MM.1S (cell line): ENCODE data around the gene ZNF273.

Source experiments
- DNase-seq: peaks from one replicate; pipeline ENCODE4 v3.0.0-alpha.2; 2015
- H2AFZ ChIP-seq: fragments of 300-600 bp; sonication (generic); 2 replicates; pipeline ENCODE4 v1.6.0; 2016; ENCODE audit warnings: antibody characterized with exemption, low read length
- H3F3A ChIP-seq: fragments of 300-600 bp; sonication (generic); 2 replicates; pipeline ENCODE4 v1.6.1; 2016; ENCODE audit warnings: mild to moderate bottlenecking, antibody characterized with exemption, low read length, moderate library complexity, mixed read lengths; ENCODE audit not compliant: insufficient read depth
- H3K27ac ChIP-seq: fragments of 300-600 bp; sonication (generic); 2 replicates; pipeline ENCODE4 v1.5.1; 2016; ENCODE audit warnings: mild to moderate bottlenecking, low read length
- H3K27me3 ChIP-seq: fragments of 300-600 bp; sonication (generic); replicated peaks from 2 replicates; pipeline ENCODE4 v1.6.0; 2016; ENCODE audit warnings: low read length; ENCODE audit not compliant: insufficient read depth
- H3K36me3 ChIP-seq: fragments of 300-600 bp; sonication (generic); replicated peaks from 2 replicates; pipeline ENCODE4 v1.6.1; 2016; ENCODE audit warnings: mild to moderate bottlenecking, low read length, mixed read lengths; ENCODE audit not compliant: insufficient read depth
- H3K4me1 ChIP-seq: fragments of 300-600 bp; sonication (generic); 2 replicates; pipeline ENCODE4 v1.6.1; 2016; ENCODE audit warnings: low read length, mixed read lengths
- H3K4me2 ChIP-seq: fragments of 300-600 bp; sonication (generic); 2 replicates; pipeline ENCODE4 v1.6.0; 2016; ENCODE audit warnings: low read depth, low read length
- H3K4me3 ChIP-seq: fragments of 300-600 bp; sonication (generic); 2 replicates; pipeline ENCODE4 v1.5.1; 2016; ENCODE audit warnings: low read length, mixed read lengths
- H3K79me2 ChIP-seq: fragments of 300-600 bp; sonication (generic); 2 replicates; pipeline ENCODE4 v1.6.1; 2016; ENCODE audit warnings: mixed run types, low read length, mixed read lengths
- H3K9ac ChIP-seq: fragments of 300-600 bp; sonication (generic); 2 replicates; pipeline ENCODE4 v1.6.1; 2016; ENCODE audit warnings: low read length, mixed read lengths
- H3K9me2 ChIP-seq: fragments of 300-600 bp; sonication (generic); replicated peaks from 2 replicates; pipeline ENCODE4 v1.6.1; 2016; ENCODE audit warnings: mild to moderate bottlenecking, low read length, mixed read lengths; ENCODE audit not compliant: insufficient read depth
- H3K9me3 ChIP-seq: fragments of 300-600 bp; sonication (generic); replicated peaks from 2 replicates; pipeline ENCODE4 v1.6.1; 2016; ENCODE audit warnings: mild to moderate bottlenecking, low read length, mixed read lengths; ENCODE audit not compliant: insufficient read depth
- H4K20me1 ChIP-seq: fragments of 300-600 bp; sonication (generic); 2 replicates; pipeline ENCODE4 v1.6.1; 2016; ENCODE audit warnings: mild to moderate bottlenecking, low read length, moderate library complexity, mixed read lengths; ENCODE audit not compliant: insufficient read depth
- CTCF ChIP-seq: fragments of 300-600 bp; sonication (generic); IDR thresholded peaks from 2 replicates; pipeline ENCODE4 v1.5.1; 2016; ENCODE audit warnings: antibody characterized with exemption, low read length, mixed read lengths
- EZH2 ChIP-seq: fragments of 300-600 bp; sonication (generic); optimal IDR thresholded peaks from 2 replicates; pipeline ENCODE3; 2017; ENCODE audit warnings: low read depth, mild to moderate bottlenecking, antibody characterized with exemption, low read length, mixed read lengths
- EZH2phosphoT487 ChIP-seq: fragments of 300-600 bp; sonication (generic); IDR thresholded peaks from 2 replicates; pipeline ENCODE4 v1.6.1; 2018; ENCODE audit warnings: antibody characterized with exemption, low read length

Gene ZNF273

GRCh38 chr7:64884085-64884912 is 18.8 kb upstream of the ZNF273 start:
- TF ChIP-seq CTCF (no peak), EZH2 (no peak), EZH2phosphoT487 (no peak)
- Histone ChIP-seq H3F3A (peaks cover 13% of the 10 kb centered on the region; the same call in 1 of the 2 replicates), H3K27me3 (peaks cover 4% of the 10 kb centered on the region; the same call in 1 of the 2 replicates), H3K4me2 (no peak overlapping the region), H2AFZ (no peak overlapping the region), H3K36me3 (no peaks in the 10 kb centered on the region), H3K4me1 (peaks cover 22% of the 10 kb centered on the region), H4K20me1 (no peaks in the 10 kb centered on the region), H3K9me2 (no peaks in the 10 kb centered on the region), H3K79me2 (no peaks in the 10 kb centered on the region), H3K4me3 (no peak overlapping the region), H3K9ac (no peak overlapping the region), H3K27ac (no peak overlapping the region), H3K9me3 (no peaks in the 10 kb centered on the region)
- DNase-seq: no peak

- Histone ChIP-seq H4K20me1 (no peaks in the 10 kb centered on the region), H3K79me2 (no peaks in the 10 kb centered on the region), H3K4me2 (no peak overlapping the region), H3K4me1 (peaks cover 22% of the 10 kb centered on the region), H3K9ac (no peak overlapping the region), H3K36me3 (no peaks in the 10 kb centered on the region), H3K9me2 (no peaks in the 10 kb centered on the region), H3K27ac (no peak overlapping the region), H3K27me3 (peaks cover 4% of the 10 kb centered on the region; the same call in 1 of the 2 replicates), H3F3A (peaks cover 13% of the 10 kb centered on the region; the same call in 1 of the 2 replicates), H2AFZ (no peak overlapping the region), H3K9me3 (no peaks in the 10 kb centered on the region), H3K4me3 (no peak overlapping the region)
- TF ChIP-seq EZH2phosphoT487: no peak
- no peak for TF ChIP-seq EZH2
- TF ChIP-seq CTCF: no peak
- DNase-seq: no peak
These were observed 18.1 kb upstream of the ZNF273 start for GRCh38 chr7:64884913-64885370.

- H3K27me3 ChIP-seq: peaks cover 4% of the 10 kb centered on the region; the same call in 1 of the 2 replicates
- H3K36me3 ChIP-seq: no peaks in the 10 kb centered on the region
- DNase-seq: peak; percentile 83
- no peak overlapping the region; the same call in 1 of the 2 replicates for H3K4me2 ChIP-seq
- H2AFZ ChIP-seq: 0 out of 2 replicates have a peak overlapping the region, but pooled peaks have one; percentile 3
- no peaks in the 10 kb centered on the region for H4K20me1 ChIP-seq
- peaks cover 22% of the 10 kb centered on the region for H3K4me1 ChIP-seq
- H3K27ac ChIP-seq: peak overlapping the region; percentile 58; the same call in 1 of the 2 replicates
- no peaks in the 10 kb centered on the region for H3K9me3 ChIP-seq
- no peak overlapping the region for H3K4me3 ChIP-seq
- no peak for TF ChIP-seq EZH2phosphoT487
- no peak for TF ChIP-seq CTCF
- no peak overlapping the region for H3K9ac ChIP-seq
- H3F3A ChIP-seq: peaks cover 13% of the 10 kb centered on the region; the same call in 1 of the 2 replicates
- H3K9me2 ChIP-seq: no peaks in the 10 kb centered on the region
- H3K79me2 ChIP-seq: no peaks in the 10 kb centered on the region
These were observed 17.4 kb upstream of the ZNF273 start for GRCh38 chr7:64885520-64886240.
